ENCODE data around the gene NPAS4.

The NPAS4 gene

DNA sequence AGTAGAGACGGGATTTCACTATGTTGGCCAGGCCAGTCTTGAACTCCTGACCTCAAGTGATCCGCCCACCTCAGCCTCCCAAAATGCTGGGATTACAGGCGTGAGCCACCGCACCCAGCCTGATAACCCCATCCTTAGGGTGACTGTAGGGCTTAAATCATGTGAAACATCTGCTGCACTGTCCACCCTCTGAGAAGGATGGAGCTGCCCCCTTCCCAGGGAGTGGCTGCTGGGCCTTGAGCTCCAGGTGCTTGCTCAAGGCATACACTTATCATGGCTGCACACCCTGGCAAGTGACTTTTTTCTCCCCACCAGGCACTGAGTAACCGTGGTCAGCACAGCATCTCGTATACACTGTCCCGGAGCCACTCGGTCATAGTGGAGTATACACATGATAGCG is 51.2 kb downstream of the NPAS4 start:
- no peak overlapping the region for H3K9ac ChIP-seq
- H3K36me3 ChIP-seq (ENCODE audit: control insufficient read depth, insufficient read depth, low read length): no peaks in the 10 kb centered on the region
- H3K9me3 ChIP-seq (ENCODE audit: control insufficient read depth, low read length): no peaks in the 10 kb centered on the region
- H3K27ac ChIP-seq: no peak overlapping the region
- peaks cover 5% of the 10 kb centered on the region for H3K79me2 ChIP-seq
- no peak overlapping the region for H3K4me3 ChIP-seq (ENCODE audit: low read depth, low read length)
- no peaks in the 10 kb centered on the region for H3K27me3 ChIP-seq (ENCODE audit: control insufficient read depth, insufficient read depth, low read length)
- no peak overlapping the region for H3K4me2 ChIP-seq (ENCODE audit: low read length)
- TF ChIP-seq, protein P1, sequence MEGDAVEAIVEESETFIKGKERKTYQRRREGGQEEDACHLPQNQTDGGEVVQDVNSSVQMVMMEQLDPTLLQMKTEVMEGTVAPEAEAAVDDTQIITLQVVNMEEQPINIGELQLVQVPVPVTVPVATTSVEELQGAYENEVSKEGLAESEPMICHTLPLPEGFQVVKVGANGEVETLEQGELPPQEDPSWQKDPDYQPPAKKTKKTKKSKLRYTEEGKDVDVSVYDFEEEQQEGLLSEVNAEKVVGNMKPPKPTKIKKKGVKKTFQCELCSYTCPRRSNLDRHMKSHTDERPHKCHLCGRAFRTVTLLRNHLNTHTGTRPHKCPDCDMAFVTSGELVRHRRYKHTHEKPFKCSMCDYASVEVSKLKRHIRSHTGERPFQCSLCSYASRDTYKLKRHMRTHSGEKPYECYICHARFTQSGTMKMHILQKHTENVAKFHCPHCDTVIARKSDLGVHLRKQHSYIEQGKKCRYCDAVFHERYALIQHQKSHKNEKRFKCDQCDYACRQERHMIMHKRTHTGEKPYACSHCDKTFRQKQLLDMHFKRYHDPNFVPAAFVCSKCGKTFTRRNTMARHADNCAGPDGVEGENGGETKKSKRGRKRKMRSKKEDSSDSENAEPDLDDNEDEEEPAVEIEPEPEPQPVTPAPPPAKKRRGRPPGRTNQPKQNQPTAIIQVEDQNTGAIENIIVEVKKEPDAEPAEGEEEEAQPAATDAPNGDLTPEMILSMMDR (IDR thresholded peaks at IDR 0.05): no peak
- H3K4me1 ChIP-seq: peaks cover 7% of the 10 kb centered on the region
- no peak overlapping the region for H2AFZ ChIP-seq

- Histone ChIP-seq H2AFZ (no peak overlapping the region), H3K9ac (no peak overlapping the region), H3K36me3 (ENCODE audit: control insufficient read depth, insufficient read depth, low read length) (no peaks in the 10 kb centered on the region), H3K4me2 (ENCODE audit: low read length) (no peak overlapping the region), H3K27ac (no peak overlapping the region), H3K9me3 (ENCODE audit: control insufficient read depth, low read length) (no peaks in the 10 kb centered on the region), H3K27me3 (ENCODE audit: control insufficient read depth, insufficient read depth, low read length) (no peaks in the 10 kb centered on the region), H3K79me2 (peaks cover 2% of the 10 kb centered on the region), H3K4me3 (ENCODE audit: low read depth, low read length) (no peak overlapping the region), H3K4me1 (no peaks in the 10 kb centered on the region)
- TF ChIP-seq, protein P1 (IDR thresholded peaks at IDR 0.05): no peak
Measured at GRCh38 chr11:66473167-66473566, 52.3 kb downstream of the NPAS4 start.

GRCh38 chr11:66473608-66474515 is 53.0 kb downstream of the NPAS4 start:
- no peaks in the 10 kb centered on the region for H3K4me1 ChIP-seq
- no peak overlapping the region for H3K9ac ChIP-seq
- H3K79me2 ChIP-seq: no peaks in the 10 kb centered on the region
- H2AFZ ChIP-seq: no peak overlapping the region
- TF ChIP-seq, protein P1 (IDR thresholded peaks at IDR 0.05): no peak
- H3K36me3 ChIP-seq (ENCODE audit: control insufficient read depth, insufficient read depth, low read length): no peaks in the 10 kb centered on the region
- no peak overlapping the region for H3K4me3 ChIP-seq (ENCODE audit: low read depth, low read length)
- H3K9me3 ChIP-seq (ENCODE audit: control insufficient read depth, low read length): no peaks in the 10 kb centered on the region
- H3K27me3 ChIP-seq (ENCODE audit: control insufficient read depth, insufficient read depth, low read length): no peaks in the 10 kb centered on the region
- H3K27ac ChIP-seq: no peak overlapping the region
- H3K4me2 ChIP-seq (ENCODE audit: low read length): no peak overlapping the region

GRCh38 chr11:66475349-66476172 is 54.7 kb downstream of the NPAS4 start:
- no peak overlapping the region for H2AFZ ChIP-seq
- H3K36me3 ChIP-seq (ENCODE audit: control insufficient read depth, insufficient read depth, low read length): no peaks in the 10 kb centered on the region
- H3K4me2 ChIP-seq (ENCODE audit: low read length): no peak overlapping the region
- no peaks in the 10 kb centered on the region for H3K9me3 ChIP-seq (ENCODE audit: control insufficient read depth, low read length)
- H3K79me2 ChIP-seq: no peaks in the 10 kb centered on the region
- no peak overlapping the region for H3K9ac ChIP-seq
- TF ChIP-seq, protein P1 (IDR thresholded peaks at IDR 0.05): no peak
- H3K27me3 ChIP-seq (ENCODE audit: control insufficient read depth, insufficient read depth, low read length): no peaks in the 10 kb centered on the region
- no peaks in the 10 kb centered on the region for H3K4me1 ChIP-seq
- no peak overlapping the region for H3K4me3 ChIP-seq (ENCODE audit: low read depth, low read length)
- H3K27ac ChIP-seq: no peak overlapping the region
